HG03342 (cell line): ENCODE measurements around the gene HIVEP2.

Experiments
- ATAC-seq: cut with Tn5 transposase; IDR thresholded peaks from one replicate; pipeline ENCODE4 v1.9.1; 2021; ENCODE audit warnings: mild to moderate bottlenecking, moderate library complexity; ENCODE audit not compliant: unreplicated experiment

The HIVEP2 gene

GRCh38 chr6:142713959-142714358 lies 231.0 kb downstream of the HIVEP2 start:
- ATAC-seq: no peak

GRCh38 chr6:142712231-142712630 lies 232.7 kb downstream of the HIVEP2 start:
- ATAC-seq: no peak

GRCh38 chr6:142708651-142709050 lies 236.3 kb downstream of the HIVEP2 start:
- no peak for ATAC-seq

GRCh38 chr6:142707255-142707654 lies 237.7 kb downstream of the HIVEP2 start:
- no peak for ATAC-seq

DNA sequence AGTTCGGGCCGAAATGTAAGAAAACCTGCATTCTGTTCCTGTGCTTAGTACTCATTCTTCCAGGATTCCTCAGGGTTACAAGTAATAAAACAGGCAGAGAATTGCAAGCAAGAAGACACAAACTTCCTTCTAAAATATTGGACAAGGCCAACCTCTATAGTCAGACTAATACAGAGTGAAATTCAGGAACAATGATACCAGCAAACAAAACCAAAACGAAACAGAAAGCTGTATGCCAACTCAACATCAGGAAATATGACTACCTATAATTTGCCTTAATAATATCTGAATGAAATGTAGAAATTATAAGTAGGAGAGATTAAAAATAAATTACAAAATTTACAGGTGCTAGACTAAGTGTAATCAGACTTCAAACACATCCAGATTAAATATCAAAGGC lies 238.8 kb downstream of the HIVEP2 start:
- no peak for ATAC-seq

DNA sequence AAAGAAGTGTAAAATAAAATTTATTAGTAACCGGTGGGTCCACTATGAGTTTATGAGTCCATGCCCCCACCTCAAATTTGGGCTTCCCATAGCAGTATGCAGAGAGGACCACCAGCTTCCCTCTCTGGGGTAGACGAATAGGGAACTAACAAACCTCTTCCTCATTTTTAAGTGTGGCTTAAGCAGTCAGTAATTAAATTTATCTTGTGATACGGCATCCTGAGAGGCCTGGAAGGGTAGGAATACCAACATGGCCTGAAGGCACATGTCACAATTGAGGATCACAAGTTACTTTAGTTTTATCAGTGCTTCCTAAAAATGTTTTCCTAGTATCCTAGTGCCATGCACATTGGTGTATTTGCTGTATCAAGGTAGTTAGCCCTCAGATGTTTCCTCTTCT lies 239.9 kb downstream of the HIVEP2 start:
- no peak for ATAC-seq

DNA sequence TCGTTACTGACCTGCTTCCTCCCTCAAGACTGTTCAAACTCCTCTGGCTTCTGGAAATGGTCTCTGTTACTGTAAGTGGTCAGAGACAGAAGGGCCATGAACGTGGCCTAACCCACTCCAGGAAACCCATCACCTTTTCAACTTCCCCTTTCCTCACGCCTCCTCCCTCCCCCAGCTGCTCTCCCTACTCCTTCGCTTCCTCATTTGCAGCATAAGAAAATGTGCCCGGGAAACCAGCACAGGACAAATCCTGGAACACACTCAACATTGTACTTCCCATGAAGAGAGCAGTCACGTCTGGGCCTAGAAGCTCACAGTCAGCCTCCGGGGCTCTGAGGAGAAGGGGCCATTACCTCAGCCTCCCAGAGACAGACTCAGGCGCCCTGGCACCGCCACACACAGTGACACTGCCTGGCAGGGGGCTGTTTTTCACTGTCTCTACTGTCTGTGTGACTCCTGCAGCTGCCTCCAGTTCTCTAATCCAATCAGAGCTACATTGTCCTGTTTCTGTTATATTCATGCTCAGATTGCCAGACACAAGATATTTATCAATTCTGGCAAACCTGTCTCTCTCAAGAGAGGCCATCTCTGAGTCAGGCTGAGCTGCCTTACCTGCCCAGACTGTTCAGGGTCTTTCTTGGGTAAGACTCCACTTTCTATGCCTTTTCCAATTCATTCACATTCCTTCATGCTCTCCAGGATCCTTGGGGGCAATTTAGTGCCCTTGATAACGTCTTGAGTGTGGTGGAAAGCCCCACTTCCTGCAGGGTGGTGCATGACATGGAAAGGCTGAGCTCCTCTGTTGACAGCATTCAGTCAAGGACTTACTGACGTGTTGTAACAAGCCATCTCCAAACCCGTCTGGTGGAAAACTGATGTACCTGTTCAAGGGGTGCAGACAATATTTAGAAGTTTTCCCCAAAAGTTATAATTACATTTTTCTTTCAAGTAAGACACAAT lies 242.2 kb downstream of the HIVEP2 start:
- ATAC-seq: peak; percentile 41
